T-helper 1 cell treated with Interleukin-12 subunit alpha and Interleukin-12 subunit beta and Interleukin-4 antibody, amounts not matched to agents 30 ng/mL and 1 ng/mL, for 36 hours (primary cell): ENCODE data around the gene DPEP2NB. TPM values are rescaled to one million over a fixed set of nuclear protein-coding genes. Genes with fewer than 3 reads are reported as not detected.
"Not testable (repeated sequence)": the region's sequence is repeated elsewhere in the genome, so short reads cannot be mapped to it uniquely, and the experiment has no call there.

Experiments
- intact Hi-C: fragments of 100-400 bp; cut with micrococcal nuclease; formaldehyde crosslinking; loops from one replicate; pipeline ENCODE4 v1.15.1; 2024
- total RNA-seq: library from RNA; stranded (reverse); gene quantifications from 2 replicates; pipeline ENCODE4 v1.2.3, GENCODE V29; 2022

Gene DPEP2NB
- total RNA-seq, 1 donor from 2014 or later: not detected

DNA sequence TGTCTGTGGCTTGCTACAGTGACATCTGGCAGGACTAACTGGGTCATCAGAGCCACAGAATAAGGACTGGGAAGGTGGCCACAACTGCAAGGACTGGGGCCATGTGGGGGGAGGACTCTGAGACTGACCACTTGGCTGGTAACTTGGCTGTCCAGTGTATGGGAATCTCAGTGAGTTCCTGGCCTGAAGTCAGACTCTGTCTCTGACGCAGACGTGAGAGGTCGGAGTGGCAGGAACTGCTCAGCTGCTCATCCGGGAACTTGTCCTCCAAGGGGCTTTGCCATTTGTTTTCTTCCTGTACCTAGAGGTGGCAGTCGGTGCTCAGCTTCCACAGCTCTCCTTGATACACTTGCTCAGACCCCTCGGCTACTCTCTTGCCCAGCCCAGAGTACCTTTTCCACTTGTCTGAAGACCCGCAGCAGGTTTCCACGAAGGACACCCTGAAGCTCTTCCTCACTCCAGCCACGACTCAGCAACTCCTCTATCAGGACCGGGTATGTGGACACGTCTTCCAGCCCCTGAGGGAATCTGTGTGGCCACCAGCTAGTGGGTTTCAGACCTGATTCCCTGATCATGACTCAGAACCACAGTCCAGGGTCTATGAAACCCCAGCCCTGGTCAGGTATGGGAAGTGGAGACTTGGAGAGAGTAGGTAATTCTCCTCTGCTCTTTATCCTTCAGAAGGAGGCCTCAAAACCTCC lies 28.1 kb downstream of the DPEP2NB start:
- intact Hi-C loops: no loop called here

DNA sequence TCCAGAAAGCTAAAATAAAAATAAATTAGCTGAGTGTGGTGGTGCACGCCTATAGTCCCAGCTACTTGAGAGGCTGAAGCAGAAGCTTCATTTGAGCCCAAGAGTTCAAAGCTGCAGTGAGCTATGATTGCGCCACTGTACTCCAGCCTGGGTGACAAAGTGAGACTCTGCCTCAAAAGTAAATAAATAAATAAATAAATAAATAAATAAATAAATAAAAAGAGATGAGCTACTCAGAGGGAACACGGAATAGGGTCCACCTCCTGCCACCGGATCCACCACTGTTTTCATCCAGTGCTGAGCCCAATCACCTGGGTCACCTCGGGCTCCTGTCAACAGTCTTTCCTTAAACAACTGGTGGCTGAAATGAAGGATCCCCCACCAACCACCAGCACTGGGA lies 28.8 kb downstream of the DPEP2NB start:
- intact Hi-C loops: no loop called here

DNA sequence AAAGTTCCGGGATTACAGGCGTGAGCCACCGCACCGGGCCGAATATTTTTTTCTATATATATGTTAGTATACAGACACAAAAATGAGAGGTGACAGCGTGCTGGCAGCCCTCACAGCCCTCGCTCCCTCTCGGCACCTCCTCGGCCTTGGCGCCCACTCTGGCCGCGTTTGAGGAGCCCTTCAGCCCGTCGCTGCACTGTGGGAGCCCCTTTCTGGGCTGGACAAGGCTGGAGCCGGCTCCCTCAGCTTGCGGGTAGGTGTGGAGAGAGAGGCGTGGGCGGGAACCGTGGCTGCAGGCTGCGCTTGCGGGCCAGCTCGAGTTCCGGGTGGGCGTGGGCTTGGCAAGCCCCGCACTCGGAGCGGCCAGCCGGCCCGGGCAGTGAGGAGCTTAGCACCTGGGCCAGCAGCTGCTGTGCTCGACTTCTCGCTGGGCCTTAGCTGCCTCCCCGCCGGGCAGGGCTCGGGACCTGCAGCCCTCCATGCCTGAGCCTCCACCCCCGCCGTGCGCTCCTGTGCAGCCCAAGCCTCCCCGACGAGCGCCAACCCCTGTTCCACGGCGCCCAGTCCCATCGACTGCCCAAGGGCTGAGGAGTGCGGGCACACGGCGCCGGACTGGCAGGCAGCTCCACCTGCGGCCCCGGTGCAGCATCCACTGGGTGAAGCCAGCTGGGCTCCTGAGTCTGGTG lies 33.6 kb downstream of the DPEP2NB start:
- intact Hi-C loops: no loop called here

DNA sequence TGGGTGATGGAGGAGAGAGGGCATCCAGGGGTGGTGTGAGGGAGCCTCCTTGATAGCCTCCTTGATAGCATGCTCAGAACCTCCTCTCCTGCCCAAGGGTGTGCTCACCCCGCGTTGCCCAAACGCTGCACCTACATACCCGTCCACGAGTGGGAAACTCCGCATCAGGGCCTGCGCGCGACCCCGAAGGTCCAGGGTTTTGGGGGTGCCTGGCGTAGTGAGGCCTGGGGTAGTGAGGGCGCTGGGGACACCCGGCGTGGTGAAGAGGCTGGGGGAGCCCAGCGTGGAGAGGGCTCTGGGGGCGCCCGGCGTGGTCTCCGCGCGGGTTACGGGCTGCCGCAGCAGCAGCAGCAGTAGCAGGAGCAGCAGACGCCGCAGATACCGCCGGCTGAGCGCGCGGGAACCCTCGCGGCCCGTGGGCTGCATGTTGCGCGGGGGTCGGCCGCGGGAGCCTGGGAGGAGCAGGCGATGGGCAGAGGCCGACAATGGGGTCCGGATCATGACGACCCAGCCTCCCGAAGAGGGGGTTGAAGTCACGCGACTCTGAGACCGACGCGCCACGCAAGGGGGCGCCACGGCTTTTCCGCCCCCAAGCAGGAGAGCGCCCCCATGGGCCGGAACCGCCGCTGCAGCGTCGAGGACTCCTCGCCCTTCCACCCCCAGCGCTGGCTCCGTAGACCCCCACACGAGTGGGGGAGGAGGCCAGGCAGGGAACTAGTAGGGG lies 35.6 kb downstream of the DPEP2NB start, which contains the start of gene DPEP3:
TSS of gene DPEP3 (minus strand) at position 545 of the 724 bp plus-strand sequence. CDS start at position 426, 119 bp downstream.
- intact Hi-C loops: no loop called here

DNA sequence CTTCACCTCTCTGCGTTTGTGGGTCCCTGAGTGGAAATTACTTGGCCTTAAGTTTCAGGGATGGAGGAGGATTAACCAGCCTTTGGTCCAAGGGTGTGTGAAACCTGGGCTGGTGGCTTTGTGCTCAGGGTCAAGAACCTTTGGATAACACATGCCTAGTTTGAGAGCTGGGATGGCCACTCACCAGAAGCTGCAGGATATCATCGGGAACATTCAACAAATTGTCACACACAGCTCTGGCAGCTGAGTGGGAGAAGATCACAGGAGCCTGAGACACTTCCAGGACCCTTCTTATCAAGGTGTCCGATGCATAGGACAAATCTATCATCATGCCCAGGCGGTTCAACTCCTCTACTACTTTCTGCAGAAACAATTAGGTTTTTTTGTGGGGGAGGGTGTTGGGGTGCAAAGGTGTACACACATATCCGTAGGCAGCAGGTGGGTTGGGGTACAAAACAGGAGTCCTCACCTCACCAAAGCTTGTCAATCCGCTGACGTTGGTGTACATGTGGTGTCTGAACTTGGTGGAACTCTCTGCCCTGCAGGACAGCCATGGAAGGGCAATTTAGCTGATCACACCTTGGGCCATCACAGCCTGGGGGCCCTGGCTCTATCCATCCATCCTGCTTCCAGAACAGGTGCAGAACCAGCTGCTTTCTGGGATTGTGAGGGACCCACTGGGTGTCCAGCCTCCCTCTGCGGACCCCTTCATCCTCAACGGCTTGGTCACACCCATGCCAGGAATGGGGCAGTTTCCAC lies 38.1 kb downstream of the DPEP2NB start:
- intact Hi-C loops: no loop called here

DNA sequence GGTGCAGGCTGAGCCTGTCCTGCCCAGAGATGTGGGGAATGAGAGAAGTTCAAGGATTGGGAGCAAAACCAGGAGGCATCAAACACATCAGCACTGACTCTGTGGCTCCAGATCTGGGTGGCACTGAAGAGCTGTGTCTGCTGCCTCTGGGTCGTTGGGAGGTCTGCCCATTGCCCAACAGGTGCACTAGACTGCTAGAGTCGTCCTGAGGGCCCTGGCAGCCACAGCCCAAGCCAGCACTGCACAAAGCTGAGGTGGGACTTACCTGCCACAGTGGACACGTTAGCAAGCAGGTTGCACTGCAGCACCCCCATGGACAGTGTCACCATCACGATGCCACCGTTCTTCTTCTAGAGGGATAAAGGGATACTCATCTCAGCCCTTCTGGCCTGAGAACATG lies 38.7 kb downstream of the DPEP2NB start:
- intact Hi-C loops: no loop called here

DNA sequence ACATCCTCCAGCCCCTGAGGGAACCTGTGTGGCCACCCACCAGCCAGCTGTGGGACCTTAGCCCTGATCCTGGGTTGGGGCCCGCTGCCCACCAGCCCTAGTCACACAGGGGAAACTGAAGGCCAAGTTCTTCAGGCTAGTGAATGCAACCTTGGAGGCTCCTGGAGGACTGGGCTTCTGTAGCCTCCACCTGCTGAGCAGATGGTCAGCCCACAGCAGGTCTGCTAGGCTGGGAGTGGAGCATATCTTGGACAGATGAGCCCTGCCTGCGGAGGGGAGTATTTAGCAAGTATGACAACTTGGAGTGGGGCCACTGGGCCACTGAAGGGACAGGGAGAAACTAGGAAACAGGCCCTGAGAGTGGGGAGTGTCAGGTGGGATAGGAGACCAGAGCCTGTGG lies 39.5 kb downstream of the DPEP2NB start:
- intact Hi-C loops: no loop called here

DNA sequence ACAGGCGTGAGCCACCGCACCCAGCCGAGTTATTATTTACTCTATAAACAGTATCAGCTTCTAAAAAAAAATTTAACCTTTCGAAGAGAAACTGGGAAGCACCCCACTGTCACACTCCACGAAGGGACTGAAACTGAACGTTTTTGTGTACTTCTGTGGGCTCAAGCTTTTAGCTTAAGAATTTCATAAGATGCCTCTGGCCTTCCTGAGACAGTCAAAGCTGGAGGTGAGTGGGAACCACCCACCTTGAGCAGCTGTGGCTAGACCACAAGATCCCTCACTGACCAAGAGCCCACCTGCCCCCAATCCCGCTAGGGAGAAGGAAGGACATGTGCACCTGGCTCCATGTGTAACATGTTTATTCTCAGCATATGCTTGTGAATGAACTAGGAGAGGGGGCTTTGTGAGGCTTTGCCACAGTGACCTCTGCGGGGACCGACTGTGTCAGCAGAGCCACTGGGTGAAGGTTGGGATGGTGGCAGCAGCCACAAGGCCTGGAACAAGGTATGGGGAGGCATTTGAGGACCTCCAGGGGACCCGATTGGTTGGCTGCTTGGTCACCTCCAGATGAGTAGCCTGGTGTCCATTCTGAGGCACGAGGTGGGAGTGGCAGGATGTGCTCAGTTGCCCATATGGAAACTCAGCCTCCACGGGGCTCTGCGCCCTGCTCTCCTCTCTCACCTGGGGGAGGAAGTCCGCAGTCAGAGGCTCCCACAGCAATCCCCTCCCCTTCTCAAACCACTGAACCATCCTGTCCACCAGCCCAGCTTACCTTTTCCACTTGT lies 40.2 kb downstream of the DPEP2NB start:
- intact Hi-C loops: no loop called here

DNA sequence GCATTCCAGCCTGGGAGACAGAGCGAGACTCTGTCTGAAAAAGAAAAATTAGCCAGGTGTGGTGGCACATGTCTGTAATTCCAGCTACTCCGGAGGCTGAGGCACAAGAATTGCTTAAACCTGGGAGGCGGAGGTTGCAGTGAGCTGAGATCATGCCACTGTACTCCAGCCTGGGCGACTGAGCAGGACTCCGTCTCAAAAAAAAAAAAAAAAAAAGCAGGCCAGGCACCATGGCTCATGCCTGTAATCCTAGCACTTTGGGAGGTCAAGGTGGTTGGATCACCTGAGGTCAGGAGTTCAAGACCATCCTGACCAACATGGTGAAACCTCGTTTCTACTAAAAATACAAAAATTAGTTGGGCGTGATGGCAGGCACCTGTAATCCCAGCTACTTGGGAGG lies 43.4 kb downstream of the DPEP2NB start:
- intact Hi-C loops: not testable (repeated sequence)

DNA sequence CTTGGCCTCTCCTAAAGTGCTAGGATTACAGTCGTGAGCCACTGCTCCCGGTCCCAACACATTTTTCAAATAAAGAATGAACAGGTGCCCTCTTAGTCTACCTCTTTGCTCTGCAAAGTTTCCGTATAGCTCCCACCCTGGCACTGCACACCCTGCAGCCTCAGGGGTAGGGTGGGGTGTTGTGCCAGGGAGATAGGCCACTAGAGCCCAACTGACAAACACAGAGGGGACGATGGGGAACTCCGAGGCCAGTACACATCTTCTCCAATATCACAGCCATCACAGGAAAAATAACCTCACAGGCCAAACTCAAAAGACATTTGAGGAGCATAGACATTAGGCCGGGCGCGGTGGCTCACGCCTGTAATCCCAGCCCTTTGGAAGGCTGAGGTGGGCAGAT lies 44.6 kb downstream of the DPEP2NB start:
- intact Hi-C loops: no loop called here

DNA sequence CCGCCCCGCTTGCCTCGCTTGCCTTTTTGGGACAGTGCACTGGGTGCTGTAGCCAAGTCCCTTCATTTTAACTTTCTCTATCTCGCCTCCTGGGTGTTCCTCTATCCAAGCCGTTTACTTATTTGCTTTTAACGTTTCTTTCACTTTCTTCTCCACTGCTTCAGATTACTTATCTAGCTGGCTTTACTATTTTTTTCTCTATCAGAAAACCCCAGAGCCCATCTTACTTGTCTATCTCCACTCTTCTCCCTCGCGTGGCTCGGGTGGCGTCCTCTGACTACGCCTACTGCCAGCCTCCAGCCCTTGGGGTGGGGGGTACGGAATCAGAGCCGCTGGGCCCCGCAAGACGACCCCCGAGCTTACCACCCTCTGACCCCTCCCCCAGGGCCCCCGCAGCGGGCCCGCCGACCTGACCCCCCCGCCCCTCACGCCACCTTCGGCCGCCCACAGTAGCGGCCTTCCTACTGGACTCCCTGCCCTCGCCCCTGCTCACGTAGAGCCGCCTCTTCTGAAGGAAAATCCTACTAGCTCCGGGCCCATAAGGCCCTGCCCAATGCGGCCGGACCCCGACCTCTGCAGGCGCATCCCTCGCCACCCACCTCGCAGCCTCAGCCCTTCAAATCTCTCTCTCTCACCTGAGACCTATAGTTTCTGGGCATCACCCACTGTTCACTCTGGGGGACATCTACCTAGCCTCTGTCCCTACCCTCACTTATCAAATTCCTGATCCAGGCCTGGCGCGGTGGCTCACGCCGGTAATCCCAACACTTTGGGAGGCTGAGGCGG lies 46.3 kb downstream of the DPEP2NB start:
- intact Hi-C loops: loop anchor here (1.0 kb wide), 2 partner anchors 24 to 54 kb away; partner anchors contain the start of genes DDX28 and DUS2

DNA sequence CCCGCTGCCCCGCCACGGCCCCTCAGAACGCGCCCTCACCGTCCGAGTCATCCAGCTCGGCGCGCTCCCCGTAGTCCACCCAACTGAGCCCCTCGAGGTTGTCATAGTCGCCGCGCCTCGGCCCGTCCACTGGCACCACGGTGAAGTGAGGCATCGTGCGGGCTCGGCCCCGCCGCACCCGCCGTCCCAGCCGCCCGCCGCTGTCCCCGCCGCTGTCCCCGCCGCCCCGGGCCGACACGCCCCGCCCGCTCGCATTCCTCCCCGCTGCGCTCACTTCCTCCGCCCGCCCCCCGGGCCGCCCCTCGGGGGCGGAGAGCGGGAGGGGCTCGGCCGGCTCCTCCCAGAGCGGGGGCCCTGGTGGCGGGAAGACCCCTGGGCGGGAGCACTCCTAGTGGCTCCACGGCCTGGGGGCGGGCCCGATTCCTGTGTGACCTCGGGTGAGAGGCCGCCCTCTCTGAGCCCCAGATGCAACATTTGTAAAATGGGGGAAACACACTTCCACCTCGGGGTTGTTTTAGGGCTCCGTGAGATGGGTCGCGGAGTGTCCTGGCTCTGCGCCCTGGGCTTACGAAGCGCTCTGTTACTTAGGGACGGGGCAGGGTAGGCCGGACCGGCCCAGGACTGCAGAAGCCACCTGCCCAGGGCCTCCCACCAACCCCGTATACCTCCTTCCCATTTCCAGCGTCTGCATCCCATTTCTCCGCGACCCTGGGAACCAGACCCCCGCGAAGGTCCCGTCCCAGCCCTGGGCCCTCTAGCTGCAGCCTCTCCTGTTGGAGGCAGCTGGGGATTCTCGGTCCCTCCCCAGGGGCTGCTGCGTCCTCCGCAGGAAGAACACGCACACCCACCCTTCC lies 47.1 kb downstream of the DPEP2NB start, which contains the start of gene SLC12A4:
TSS of gene SLC12A4 (minus strand) at position 238 of the 854 bp plus-strand sequence. CDS start at position 154, 84 bp downstream.
- intact Hi-C loops: loop anchor here (1.0 kb wide), 7 partner anchors 15 to 406 kb away; partner anchors contain the start of genes CTCF, DDX28, DUS2 and PSKH1

DNA sequence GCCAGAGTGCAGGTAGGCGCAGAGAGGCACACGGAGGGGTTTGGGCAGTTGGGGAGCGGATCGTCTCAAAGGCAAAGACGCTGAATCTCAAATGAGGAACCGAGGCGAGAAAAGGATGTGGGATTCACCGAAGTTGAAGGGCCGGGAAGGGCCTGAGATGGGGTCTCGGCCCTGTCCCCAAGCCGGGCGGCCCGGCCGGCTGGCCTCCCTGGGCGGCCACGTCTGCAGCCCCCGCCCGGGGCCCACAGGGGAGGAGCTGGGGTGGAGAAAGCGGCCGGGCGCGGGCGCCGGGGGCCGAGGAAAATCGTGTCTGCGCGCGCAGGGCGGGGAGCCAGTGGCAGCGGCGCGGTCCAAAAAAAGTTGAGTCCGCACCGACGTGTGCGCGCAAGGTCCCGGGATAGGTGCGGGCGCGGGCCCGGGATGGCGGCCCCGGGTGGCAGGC lies 47.7 kb downstream of the DPEP2NB start:
- intact Hi-C loops: loop anchor here (1.0 kb wide), 6 partner anchors 15 to 406 kb away; partner anchors contain the start of genes CTCF, GFOD2 and PSKH1

DNA sequence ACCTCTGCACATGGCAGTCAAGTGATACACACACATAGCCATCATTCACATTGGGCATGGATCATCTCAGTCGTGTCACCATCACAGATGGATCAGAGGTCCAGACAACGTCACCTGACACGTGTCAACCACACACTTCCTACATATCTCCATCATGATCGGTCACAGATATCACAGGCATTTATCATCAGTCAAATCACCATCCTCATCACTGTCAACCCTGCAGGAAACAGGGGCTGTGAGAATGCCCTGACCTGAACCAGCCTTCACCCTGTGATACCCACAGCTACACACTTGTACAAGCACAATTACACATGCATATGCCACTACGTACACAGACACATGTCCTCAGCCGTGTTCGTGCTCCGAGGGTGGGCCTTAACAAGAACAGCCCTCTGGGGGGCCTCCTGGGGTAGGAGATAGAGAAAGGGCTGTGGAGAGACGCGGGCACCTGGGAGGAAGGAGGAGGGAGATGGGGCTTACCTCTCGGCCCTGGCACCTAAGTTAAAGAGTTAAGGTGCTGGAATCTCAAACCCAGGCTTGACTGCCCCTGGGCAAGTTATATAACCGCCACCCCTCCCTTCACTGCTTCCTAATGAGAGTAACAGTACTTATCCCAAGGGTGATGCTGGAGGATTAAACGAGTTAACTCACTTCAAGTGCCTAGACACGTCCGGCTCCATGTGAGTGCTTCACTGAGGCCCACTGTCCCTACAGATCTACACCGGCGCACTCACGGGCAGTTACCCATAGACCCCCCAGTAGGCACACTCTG lies 48.3 kb downstream of the DPEP2NB start:
- intact Hi-C loops: loop anchor here (1.0 kb wide), 1 partner anchor 248 kb away; the partner anchor contains the start of gene GFOD2

DNA sequence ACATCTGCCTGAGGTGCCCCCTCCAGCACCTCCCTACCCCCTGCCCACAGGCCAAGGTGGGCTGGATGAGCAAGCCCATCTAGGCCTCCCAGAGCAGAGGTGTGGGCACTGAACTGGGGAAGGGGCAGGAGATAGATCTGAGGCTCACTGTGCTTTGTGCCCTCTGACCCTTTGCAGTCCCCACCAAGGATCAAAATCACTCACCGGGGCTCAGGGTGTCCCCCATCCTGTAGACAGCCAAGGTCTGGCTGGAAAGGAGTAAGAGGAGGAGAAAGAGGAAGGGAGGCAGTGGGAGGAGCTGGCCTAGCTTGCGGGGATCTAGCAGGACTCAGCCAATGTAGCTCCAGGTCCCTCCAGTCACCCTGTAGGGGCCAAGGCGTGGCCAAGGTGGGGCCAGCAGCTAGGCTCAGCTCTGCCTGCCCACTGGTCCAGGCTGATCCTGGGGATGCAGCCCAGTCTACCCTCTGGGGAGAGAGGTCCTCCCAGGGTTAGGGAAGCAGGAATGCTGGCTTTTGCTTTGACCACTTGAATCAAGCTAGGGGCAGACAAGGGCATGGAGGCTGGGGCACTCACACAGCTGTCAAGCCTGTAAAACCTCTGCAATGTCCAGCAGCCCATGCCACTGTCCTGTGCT lies 49.0 kb downstream of the DPEP2NB start:
- intact Hi-C loops: loop anchor here (1.0 kb wide), 1 partner anchor 247 kb away; the partner anchor contains the start of gene GFOD2

DNA sequence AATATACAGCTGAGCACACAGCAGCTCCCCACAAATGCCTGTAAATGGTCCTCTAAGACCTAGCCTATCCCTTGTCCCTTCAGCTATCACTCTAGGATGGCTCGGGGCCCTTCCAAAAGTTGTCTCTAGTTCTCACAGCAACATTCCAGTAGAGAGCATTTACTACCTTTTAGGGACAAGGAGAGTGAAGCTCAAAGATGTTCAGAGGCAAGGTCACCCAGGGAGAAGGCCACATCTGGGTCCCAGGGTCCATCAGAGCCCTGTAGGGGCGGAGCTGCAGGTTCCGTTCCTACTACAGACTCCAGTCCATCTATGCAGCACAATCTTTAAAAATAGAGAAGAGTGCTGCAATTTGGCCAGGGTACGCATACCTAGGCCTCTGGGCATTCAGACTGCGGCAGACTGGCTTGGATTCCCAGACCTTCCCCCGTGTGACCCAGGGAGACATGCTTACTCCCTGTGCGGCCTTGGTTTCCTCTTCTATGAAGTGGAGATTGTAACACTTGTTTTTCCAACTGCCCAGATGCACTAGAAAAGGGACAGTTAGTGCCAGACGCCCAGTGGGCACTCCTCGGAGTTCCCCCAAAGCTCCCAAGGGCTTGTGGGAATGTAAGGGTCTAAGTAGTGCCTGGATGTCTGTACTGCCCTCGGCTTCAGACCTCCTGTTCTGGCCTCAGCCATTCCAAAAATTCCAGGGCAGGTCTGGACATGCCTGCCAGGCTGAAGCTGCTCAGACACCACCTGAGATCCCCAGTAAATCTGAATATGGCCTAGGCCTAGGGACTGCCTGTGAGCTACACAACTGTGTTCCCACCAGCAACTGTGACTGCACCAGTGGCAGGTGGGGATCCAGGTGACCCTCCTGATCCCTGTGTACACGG lies 49.8 kb downstream of the DPEP2NB start:
- intact Hi-C loops: no loop called here
